Glutamatergic neuron (in vitro differentiated cells): ENCODE measurements around the gene DENND5B. TPM values are rescaled to one million over a fixed set of nuclear protein-coding genes. Genes with fewer than 3 reads are reported as not detected.

Experiments used
- DNase-seq: peaks from one replicate; pipeline ENCODE4 v3.0.0; 2022
- H3K27ac Mint-ChIP-seq: one replicate; pipeline ENCODE4 v1.8.0; 2020; ENCODE audit warnings: mild to moderate bottlenecking, mixed read lengths, inconsistent platforms; ENCODE audit not compliant: unreplicated experiment
- H3K27me3 Mint-ChIP-seq: one replicate; pipeline ENCODE4 v1.8.0; 2020; ENCODE audit warnings: mild to moderate bottlenecking, moderate library complexity, mixed read lengths, inconsistent platforms; ENCODE audit not compliant: unreplicated experiment
- H3K36me3 Mint-ChIP-seq: one replicate; pipeline ENCODE4 v1.8.0; 2020; ENCODE audit warnings: mild to moderate bottlenecking, mixed read lengths, inconsistent platforms; ENCODE audit not compliant: unreplicated experiment
- H3K4me1 Mint-ChIP-seq: one replicate; pipeline ENCODE4 v1.8.0; 2020; ENCODE audit warnings: mild to moderate bottlenecking, low read depth, mixed read lengths, inconsistent platforms; ENCODE audit not compliant: unreplicated experiment
- H3K4me3 Mint-ChIP-seq: one replicate; pipeline ENCODE4 v1.8.0; 2020; ENCODE audit warnings: mild to moderate bottlenecking, mixed read lengths, inconsistent platforms; ENCODE audit not compliant: unreplicated experiment
- H3K9me3 Mint-ChIP-seq: one replicate; pipeline ENCODE4 v1.8.0; 2020; ENCODE audit warnings: mild to moderate bottlenecking, moderate library complexity, mixed read lengths, inconsistent platforms; ENCODE audit not compliant: unreplicated experiment
- CTCF ChIP-seq: fragments of 200-600 bp; sonication (generic); IDR thresholded peaks from one replicate; pipeline ENCODE4 v1.5.0; 2021; ENCODE audit not compliant: partially characterized antibody, unreplicated experiment
- total RNA-seq: library from RNA; stranded (reverse); fragmentation: NEBNext Ultra II Directional; extraction: Animal tissue kit (Norgen Biotek cat#: 25700); gene quantifications from one replicate; pipeline ENCODE4 v1.2.1, GENCODE V29; 2021; ENCODE audit not compliant: unreplicated experiment

DENND5B gene
- total RNA-seq, 1 donor from 2014 or later = 45.6 TPM

- Mint-ChIP-seq H3K4me1 (no peaks in the 10 kb centered on the region), H3K36me3 (no peaks in the 10 kb centered on the region), H3K9me3 (peaks cover 3% of the 10 kb centered on the region), H3K27ac (no peak overlapping the region), H3K4me3 (no peak overlapping the region), H3K27me3 (peaks cover 1% of the 10 kb centered on the region)
- TF ChIP-seq CTCF = no peak
- DNase-seq = no peak
Observed at GRCh38 chr12:31471823-31472222, 119.1 kb downstream of the DENND5B start.

- Mint-ChIP-seq H3K36me3 (no peaks in the 10 kb centered on the region), H3K27ac (no peak overlapping the region), H3K4me3 (no peak overlapping the region), H3K27me3 (peaks cover 2% of the 10 kb centered on the region), H3K4me1 (no peaks in the 10 kb centered on the region), H3K9me3 (peaks cover 3% of the 10 kb centered on the region)
- no peak for DNase-seq
- TF ChIP-seq CTCF = no peak
Observed at GRCh38 chr12:31471051-31471450, 119.9 kb downstream of the DENND5B start.

GRCh38 chr12:31470459-31470858 lies 120.5 kb downstream of the DENND5B start:
- Mint-ChIP-seq H3K9me3 (peaks cover 2% of the 10 kb centered on the region), H3K27ac (no peak overlapping the region), H3K27me3 (peaks cover 2% of the 10 kb centered on the region), H3K36me3 (peaks cover 4% of the 10 kb centered on the region), H3K4me1 (no peaks in the 10 kb centered on the region), H3K4me3 (no peak overlapping the region)
- no peak for DNase-seq
- no peak for TF ChIP-seq CTCF

GRCh38 chr12:31466768-31467167 lies 124.2 kb downstream of the DENND5B start:
- peaks cover 2% of the 10 kb centered on the region for H3K4me1 Mint-ChIP-seq
- no peak for TF ChIP-seq CTCF
- H3K27ac Mint-ChIP-seq = no peak overlapping the region
- no peak overlapping the region for H3K4me3 Mint-ChIP-seq
- peaks cover 4% of the 10 kb centered on the region for H3K36me3 Mint-ChIP-seq
- no peak for DNase-seq
- peaks cover 2% of the 10 kb centered on the region for H3K27me3 Mint-ChIP-seq
- H3K9me3 Mint-ChIP-seq = peaks cover 4% of the 10 kb centered on the region

- Mint-ChIP-seq H3K27me3 (peaks cover 2% of the 10 kb centered on the region), H3K36me3 (peaks cover 4% of the 10 kb centered on the region), H3K27ac (no peak overlapping the region), H3K4me1 (peaks cover 2% of the 10 kb centered on the region), H3K4me3 (no peak overlapping the region), H3K9me3 (peaks cover 4% of the 10 kb centered on the region)
- no peak for TF ChIP-seq CTCF
- no peak for DNase-seq
Observed at GRCh38 chr12:31465002-31465401, 125.9 kb downstream of the DENND5B start.
